NCI-H1694 (cell line): ENCODE measurements around the gene PBX4.
"Not testable (repeated sequence)": the region's sequence is repeated elsewhere in the genome, so short reads cannot be mapped to it uniquely, and the experiment has no call there.

Experiments used
- DNase-seq: peaks from one replicate; lab custom pipeline; 2025; lab: John Stamatoyannopoulos, UW

PBX4 gene, protein sequence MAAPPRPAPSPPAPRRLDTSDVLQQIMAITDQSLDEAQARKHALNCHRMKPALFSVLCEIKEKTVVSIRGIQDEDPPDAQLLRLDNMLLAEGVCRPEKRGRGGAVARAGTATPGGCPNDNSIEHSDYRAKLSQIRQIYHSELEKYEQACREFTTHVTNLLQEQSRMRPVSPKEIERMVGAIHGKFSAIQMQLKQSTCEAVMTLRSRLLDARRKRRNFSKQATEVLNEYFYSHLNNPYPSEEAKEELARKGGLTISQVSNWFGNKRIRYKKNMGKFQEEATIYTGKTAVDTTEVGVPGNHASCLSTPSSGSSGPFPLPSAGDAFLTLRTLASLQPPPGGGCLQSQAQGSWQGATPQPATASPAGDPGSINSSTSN

DNA sequence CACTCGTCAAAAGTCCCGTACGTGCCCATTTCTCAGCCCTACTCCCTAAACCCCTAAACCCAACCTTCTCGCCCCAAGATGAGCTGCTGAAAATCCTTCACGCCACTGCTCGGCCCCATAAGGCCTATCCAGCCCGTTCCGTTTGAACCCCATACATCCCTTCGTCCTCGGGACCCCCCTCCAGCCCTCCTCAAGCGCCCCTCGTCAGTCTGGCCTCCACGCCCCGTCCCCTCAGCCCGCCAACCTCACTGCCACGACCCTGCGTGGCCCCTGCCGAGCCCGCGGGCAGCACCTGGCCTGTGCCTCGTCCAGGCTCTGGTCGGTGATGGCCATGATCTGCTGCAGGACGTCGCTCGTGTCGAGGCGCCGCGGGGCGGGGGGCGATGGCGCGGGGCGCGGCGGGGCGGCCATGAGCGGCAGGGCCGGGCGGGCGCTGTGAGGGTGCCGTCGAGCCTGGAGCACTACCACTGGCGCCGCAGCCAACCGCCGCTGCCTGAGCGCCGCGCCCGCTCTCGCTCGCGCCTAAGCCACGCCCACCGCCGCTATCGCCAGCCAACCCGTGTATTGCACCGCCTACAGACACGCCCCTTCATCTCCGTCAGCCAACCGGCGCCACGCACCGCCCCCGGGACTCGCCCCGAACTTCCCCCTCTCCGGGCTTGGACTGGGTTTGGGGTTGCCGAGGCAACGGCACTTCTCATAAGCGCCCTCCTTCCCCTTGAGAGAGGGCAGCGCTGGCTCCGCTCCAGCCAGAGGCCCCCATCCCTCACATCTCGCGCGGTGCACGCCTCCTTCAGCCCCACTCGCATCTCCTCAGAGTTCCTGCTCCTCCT lies at the start of gene PBX4:
PBX4 (minus strand) TSS at position 469 of the 833 bp plus-strand sequence; CDS start at position 411, 58 bp downstream.
- DNase-seq: peak; percentile 93

DNA sequence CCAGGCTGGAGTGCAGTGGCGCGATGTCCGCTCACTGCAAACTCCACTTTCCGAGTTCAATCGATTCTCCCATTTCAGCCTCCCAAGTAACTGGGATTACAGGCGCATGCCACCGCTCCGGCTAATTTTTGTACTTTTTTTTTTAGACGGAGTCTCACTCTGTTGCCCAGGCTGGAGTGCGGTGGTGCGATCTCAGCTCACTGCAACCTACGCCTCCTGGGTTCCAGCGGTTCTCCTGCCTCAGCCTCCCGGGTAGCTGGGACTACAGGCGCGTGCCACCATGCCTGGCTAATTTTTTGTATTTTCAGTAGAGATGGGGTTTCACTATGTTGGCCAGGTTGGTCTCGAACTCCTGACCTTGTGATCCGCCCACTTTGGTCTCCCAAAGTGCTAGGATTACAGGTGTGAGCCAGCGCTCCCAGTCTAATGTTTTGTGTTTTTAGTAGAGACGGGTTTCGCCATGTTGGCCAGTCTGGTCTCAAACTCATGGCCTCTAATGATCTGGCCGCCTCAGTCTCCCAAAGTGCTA lies 47.0 kb upstream of the PBX4 start:
- not testable (repeated sequence) for DNase-seq

DNA sequence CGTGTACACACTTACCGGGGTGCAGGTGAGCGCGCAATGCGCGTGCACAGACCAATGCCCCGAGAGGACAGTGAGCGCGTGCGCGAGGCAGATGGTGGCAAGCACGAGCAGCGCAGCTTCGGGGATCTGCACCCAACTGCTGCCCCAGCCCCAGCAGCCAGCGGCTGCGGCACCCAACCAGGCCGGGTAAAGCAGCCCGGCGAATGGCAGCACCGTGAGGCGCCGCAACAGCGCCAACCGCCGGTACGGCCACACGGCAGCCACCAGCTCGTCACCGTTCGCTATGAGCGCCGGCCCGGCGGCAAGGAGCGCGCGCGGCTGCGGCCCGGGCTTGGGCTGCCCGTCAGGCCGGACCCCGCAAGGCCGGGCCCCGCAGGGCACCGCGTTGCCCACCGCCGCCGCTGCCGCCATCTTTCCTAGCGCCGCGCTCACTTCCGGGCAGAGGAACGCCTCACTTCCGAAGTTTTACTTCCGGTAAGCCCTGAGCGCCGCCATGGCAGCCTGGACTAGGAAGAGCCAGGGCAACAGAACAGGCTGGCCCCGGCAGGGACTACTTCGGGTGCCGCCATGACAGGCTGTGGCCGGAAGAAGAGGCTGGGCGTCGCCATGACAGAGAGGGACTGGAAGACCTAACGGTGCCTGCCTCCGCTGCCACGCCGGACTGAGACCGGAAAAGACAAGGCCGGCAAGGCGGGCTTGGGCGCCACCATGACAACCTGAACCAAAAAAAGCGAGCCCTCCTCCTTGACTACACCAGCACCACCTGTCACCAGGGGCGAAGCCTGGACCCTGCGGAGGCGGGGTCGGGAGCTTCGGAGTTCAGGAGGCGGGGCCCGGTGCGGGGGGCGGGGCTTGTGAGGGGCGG lies 45.0 kb upstream of the PBX4 start, which contains the start of gene ATP13A1:
ATP13A1 (minus strand) TSS at position 421 of the 865 bp plus-strand sequence; CDS start at position 411, 10 bp downstream.
- DNase-seq: peak; percentile 98

DNA sequence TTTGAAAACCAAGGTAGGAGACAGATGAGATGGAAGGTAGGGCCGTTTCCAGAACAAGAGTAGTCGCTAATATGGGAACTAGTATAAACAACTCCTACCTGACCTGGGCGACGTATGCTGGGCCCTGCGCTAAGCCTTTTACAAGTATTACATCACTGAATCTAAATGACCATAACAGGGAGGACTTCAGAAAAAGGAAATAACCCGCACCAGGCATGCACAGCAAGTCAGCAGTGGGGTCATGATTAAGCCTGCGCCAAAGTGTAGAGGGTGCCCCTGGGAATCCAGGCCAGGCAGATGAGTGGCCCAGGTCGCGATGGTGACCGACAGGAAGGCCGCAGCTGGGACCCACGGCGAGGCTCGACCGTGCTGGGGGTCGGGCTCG lies 44.4 kb upstream of the PBX4 start:
- DNase-seq: no peak

DNA sequence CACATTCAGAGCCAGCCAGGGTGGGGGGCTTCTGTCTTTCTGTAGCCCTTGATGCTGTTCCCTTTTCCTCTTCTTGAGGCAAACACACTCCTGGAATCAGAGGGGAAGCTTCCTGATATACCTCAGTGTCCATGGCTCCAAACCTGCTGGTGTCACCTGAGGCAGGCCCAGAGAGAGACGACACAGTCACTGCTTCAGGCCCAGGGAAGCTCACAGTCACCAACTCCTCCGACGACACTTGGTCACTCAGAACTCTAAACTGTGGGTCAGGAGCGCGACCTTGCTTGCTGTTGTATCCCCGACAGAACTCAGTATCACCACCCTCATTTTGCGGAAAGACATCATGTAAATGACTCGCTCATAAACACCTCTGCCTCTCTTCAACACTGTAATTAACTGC lies 43.9 kb upstream of the PBX4 start:
- DNase-seq: no peak

DNA sequence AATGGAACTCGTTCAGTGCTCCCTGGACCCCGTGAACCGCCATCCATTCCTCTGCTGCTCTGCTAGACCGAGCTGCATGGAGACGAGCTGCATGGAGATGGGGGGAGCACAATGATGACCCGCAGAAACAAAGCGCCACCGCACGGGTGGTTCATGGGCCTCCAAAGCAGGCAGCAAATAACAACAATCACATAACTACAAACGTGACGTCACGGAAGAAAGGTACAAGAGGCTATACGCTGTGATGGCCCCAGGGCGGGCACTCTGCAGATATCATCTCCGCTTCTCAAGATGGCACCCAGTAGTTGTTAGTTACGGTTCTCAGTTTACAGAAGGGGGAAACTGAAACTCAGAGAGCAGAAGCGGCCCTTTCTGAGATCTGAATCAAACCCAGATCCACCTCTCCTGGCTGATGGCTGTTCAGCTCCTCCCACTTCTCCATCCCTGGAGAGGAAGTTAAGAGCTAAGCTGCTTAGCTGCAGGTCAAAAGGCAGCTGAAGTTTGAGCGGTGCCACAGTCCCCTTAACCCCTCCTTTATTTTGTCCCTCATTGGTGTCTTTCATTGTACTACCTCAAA lies 43.3 kb upstream of the PBX4 start:
- no peak for DNase-seq

DNA sequence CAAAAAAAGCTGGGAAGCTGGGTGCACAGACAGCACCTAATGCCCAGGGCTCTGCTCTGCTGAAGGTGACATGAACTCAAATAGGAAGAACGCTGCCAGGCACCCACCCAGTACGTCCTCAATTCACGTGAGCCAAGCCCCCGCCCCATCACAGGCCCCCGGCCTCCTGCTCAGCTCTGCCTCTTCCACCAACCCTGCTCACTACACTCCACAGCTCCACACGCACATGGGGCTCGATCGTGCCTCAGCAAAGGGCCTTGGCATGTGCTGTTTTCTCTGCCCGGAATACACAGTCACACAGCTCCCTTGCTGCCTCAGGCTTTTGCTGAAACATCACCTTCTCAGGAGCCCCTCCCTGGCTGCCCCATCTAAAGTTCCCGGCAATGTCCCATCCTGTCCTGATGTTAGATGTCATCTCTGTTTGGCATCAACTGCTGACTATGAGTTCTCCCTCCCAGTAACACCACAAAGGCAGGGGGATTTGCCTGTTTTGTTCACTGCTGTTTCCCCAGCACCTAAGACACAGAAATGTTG lies 42.7 kb upstream of the PBX4 start:
- no peak for DNase-seq

DNA sequence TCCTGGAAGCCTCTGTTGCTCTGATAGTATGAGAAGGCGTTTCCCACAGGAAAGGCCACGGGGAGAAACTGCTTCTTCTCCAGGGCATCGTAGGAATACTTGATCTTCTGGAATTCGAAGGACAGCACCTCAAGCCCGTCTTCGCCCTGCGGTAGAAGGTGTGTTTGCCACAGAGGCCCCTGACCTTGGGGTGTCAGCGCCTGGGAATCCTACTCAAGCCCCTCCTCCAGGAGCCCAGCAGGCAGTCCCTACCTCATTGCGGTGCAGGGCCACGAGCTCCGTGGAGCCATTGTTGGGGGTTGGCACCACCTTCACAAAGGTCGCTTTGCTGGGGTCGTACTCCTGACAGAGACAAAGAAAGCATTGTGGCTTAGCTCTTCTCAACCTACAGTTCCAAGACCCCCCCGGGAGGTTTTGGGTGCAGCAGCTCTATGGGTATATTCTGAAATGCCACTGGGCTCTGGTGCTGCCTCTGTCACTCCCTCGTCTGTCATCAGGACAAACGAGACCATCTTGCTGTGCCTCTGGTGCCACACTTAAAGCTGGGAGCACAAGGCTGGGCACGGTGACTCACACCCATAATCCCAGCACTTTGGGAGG lies 41.3 kb upstream of the PBX4 start:
- no peak for DNase-seq

DNA sequence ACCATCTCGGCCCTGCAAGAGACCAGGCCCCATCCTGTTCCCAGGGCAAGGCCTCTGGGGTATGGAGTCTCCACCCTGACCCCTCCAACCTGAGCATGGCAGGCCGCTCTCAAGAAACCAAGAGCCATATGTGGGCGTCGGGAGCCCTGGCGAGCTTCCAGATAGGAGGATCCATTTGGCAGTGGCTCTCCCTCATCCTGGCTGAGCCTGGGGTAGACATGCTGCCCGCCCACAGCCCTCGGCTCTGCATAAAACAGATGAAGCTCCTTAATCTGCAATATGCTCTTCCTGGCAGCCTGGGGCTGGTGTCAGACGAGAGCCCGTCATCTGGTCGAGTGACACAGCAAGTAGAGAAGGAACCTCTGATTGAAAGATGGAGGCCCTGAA lies 38.9 kb upstream of the PBX4 start:
- DNase-seq: peak; percentile 89

DNA sequence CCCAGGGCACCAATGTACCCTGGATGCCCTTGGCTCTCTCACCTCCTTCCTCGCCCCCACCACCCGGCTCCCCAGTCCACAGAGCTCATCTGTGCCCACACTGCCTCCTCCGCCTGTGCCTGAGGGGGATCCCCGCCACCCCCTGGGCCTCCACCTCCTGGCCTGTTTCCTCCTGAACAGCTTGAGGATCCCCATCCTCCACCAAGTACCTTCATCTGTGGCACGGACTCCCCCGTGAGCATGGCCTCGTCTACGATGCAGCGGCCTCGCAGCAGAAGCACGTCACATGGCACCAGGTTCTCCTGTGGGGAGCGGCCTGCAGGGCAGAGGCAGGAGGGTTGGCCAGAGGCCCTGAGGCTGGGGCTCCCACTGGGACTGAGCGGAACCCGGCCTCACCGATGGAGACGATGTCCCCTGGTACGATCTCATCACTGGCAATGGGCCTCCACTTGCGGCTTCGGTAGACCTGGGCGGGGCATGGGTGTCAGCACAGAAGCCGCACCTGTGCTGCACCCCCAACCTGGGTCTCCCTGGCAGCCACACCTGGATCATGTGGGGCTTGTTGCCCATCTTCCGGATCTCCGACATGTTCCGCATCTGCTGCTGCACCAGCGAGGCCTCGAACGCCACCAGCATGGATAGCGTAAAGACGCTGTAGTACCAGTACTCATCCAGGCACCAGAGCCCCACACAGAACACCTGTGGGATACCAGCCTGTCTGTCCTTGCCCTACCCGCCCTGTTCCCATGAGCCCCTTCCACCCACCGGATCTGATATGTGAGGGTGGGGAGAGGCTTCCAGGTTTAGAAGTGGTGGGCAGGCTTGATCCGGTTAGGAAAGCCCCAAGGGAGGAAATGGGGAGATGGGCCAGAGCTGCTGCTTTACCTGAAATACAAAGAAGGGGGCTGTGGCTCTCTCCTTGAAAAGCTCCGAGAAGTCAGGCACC lies 38.2 kb upstream of the PBX4 start:
- no peak for DNase-seq

DNA sequence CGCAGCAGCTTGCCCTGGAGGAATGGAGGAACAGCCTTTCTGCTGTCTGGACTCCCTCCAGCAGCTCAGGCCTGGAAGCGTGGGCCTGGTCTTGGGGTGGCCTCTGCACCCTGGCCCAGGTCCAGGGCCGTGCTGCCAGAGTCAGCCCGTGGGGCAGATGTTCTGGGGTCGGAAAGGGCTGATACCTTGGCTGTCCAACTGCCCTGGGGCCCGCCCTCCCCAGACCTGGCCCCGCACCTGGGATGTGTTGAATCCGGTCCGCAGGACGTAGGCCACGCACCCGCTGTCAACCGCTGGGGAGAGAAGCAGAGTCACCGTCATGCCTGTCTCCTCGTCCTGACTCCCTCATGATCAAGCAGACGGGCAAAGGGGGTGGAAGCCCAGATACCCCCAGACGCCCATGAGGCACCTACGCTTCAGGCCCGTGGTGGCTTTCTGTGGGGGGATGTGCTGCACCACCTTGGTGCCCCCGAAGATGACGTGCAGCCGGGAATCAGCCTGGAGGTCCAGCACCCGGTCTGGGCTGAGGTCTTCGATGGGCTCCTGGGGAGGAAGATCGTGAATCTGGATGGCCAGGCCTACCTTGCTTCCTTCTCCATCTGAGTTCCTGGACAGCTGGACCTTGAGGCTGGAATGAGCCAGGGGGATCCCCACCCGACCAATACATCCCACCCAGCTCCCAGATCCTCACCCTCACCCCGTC lies 37.3 kb upstream of the PBX4 start:
- DNase-seq: no peak

DNA sequence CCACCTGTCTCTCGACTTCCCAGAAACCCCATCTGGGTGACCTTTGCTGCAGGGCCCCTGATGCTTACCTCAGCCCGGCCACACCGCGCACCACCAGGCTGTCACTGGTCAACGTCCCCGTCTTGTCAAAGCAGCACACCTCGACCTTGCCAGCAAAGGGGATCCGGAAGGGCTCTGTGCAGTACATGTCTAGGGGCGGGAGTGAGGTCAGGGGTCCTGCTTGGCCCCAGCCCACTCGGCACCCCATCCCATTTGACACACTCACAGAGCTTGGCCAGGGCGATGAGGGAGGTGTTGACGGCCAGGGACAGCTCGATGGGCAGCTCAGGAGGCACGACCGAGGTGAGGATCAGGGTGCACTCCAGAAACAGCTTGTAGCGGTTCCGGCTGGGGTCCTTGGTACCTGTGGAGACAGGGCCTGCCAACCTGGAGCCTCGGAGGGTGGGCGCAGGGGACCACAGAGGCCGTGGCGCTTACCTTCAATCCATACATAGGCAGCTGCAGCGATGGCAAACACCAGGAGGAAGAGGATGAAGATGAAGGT lies 36.6 kb upstream of the PBX4 start:
- DNase-seq: no peak

DNA sequence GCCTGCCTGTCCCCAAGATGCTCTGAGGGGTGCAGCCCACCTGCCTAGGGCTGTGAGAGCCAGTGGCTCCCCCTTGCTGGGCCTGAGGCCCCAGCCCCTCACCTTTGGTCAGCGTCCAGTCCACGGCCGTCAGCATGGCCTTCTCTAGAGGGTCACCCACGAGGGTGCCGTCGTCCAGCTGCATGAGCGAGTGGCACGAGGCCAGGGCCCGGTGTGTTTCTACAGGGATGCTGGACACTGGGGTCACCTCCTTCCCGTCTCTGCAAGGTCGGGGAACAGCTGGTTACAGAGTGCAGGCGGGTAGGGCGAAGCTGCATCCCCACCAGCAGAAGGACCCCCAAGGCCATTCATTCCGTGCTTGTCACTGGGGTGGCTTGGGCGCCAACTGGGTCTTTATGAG lies 36.0 kb upstream of the PBX4 start:
- DNase-seq: no peak

DNA sequence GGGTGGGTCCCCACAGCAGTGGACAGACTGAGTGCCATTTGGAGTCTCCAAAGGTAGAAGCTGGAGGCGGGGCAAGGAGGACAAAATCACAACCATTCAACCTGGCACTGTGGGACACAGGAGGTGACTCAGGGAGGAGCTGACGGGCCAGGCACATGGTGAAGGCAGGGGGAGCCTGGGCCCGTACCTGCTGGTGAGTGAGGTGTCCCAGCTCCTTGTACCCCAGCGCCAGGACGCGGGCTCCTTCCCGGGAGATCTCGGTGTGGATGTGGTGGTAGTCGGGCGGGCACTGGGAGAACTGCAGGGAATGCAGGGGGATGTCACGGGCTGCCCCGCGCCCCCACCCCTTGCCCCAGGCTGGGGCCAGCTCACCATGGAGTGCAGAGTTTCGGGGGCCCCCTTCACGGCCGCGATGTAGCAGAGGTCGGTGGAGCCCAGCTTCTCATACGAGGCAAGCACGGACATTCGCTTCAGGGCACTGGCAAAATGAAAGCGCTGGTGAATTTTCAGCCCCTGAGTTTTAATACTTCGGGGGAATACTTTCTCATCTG lies 35.2 kb upstream of the PBX4 start:
- DNase-seq: no peak

DNA sequence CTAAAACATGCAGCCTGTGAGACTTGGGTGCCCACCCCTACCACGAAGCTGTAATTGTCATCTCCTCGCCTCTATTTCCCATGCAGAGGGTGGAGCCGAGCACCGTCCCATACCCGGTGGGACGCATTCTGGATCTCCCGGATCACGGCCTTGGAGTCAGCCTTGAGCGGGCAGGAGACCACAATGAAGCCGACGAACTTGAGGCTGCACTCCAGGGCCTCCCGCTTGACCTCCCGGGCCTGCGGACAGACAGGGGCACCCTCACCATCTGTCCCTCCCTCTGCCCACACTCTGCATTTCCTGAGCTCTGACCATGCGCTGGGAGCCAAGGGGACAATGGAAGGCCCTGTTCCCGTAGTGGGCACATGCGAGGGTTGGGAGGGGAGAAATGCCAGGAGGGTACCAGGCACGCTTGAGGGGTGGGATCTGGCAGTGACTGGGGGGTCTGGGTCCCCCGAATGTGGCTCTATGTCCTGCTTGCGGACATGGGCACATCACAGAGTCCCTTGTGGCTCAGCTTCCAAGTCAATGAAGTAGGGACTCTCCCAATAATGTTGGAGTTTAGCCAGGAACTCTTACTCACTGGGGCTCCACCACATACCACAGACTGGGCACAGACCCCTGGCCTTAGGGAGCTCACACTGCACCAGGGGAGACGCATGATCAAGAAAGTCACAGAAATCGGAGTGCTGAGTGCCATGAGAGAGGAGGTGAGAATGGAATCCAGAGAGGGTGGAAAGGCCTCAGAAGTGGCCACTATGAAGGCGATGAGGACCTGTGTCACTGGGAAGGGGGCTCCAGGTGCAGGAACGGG lies 34.2 kb upstream of the PBX4 start:
- no peak for DNase-seq

DNA sequence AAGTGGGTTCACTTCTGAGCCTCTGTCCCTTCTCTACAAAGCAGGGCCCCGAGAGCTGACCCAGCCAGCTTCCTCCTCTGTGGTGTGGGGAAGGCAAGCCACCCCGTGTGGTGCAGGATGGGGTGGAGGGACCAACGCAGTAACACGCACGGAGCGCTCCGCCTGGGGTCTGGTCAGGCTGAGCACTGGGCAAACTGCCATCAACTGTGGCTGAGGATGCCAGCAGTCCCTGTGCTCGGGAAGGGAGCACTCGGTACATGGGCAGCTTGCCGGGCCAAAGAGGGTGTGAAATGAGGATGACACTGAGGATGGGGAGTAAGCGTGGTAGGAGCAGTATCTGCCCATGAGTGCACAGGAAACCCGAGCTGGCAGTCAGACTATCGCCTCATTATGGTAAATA lies 32.6 kb upstream of the PBX4 start:
- no peak for DNase-seq

DNA sequence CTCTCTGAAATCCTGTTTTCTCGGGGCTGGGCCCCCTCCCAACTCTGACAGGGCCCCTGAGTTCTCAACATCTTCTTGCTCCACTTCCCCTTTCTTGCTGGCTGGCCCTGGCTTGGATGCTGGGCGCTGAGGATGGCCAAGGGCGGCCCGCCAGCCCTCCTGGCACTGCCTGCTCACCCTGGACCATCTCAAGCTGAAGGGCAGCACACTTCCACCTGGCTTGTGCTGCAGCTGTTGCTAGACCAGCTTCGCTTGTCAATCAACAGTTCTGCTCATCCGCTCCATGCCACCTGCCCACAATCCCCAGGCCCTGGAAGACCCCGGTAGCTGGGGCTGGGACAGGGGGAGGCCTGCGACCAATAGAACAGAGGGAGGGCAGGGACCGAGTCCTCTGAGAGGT lies 31.8 kb upstream of the PBX4 start:
- no peak for DNase-seq

DNA sequence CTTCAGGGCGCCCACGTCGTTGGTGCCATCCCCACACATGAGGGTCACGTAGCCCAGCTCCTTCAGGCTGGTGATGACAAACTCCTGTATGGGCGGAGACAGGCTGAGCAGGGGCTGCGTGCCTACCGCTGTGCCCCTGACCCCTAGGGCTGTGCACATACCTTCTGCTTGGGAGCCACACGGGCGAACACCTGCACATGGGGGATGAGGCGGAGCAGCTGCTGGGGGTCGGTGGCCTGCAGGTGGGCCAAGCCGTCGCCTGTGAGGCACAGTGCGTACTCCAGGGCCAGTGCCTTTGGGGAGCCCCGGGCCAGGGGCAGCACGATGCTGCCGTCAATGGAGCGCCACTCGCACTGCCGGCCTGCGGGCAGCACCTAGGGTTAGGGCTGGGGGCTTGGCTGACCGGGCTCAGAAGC lies 31.1 kb upstream of the PBX4 start:
- DNase-seq: no peak
